HUES64 (cell line): ENCODE measurements around the gene TGFB2.

ENCODE experiments used
- H3K27ac ChIP-seq: 2 replicates; pipeline ENCODE4 v1.7.0; 2013; ENCODE audit warnings: low read depth, low read length, inconsistent platforms
- H3K27me3 ChIP-seq: 2 replicates; pipeline ENCODE4 v1.6.1; 2013; ENCODE audit warnings: mild to moderate bottlenecking, low read length; ENCODE audit not compliant: insufficient read depth
- H3K36me3 ChIP-seq: 2 replicates; pipeline ENCODE4 v1.6.1; 2013; ENCODE audit warnings: mild to moderate bottlenecking, low read length; ENCODE audit not compliant: insufficient read depth
- H3K4me1 ChIP-seq: 2 replicates; pipeline ENCODE4 v1.6.1; 2013; ENCODE audit warnings: mild to moderate bottlenecking, low read length, moderate library complexity; ENCODE audit not compliant: insufficient read depth
- H3K4me3 ChIP-seq: 2 replicates; pipeline ENCODE4 v1.5.1; 2013; ENCODE audit warnings: mild to moderate bottlenecking, low read length, moderate library complexity
- H3K9ac ChIP-seq: 2 replicates; pipeline ENCODE4 v1.6.1; 2013; ENCODE audit warnings: mild to moderate bottlenecking, low read depth, low read length
- H3K9me3 ChIP-seq: 2 replicates; pipeline ENCODE4 v1.6.1; 2013; ENCODE audit warnings: low read depth, low read length; ENCODE audit not compliant: insufficient read depth
- WGBS: fragments of 150-250, 120-280 bp; methylation state at CpG from one replicate; pipeline ENCODE4 v1.1.7; 2013; ENCODE audit warnings: missing lambda C conversion rate; 5-methylcytosine and 5-hydroxymethylcytosine counted together

The TGFB2 gene

GRCh38 chr1:218332416-218332815, 12.7 kb upstream of the TGFB2 start:
- Histone ChIP-seq H3K36me3 (peaks cover 28% of the 10 kb centered on the region), H3K9me3 (no peaks in the 10 kb centered on the region), H3K27ac (no peak overlapping the region), H3K9ac (no peak overlapping the region), H3K4me1 (peaks cover 7% of the 10 kb centered on the region), H3K27me3 (no peaks in the 10 kb centered on the region), H3K4me3 (no peak overlapping the region)

GRCh38 chr1:218336328-218336727, 8.8 kb upstream of the TGFB2 start:
- Histone ChIP-seq H3K27ac (no peak overlapping the region), H3K9ac (no peak overlapping the region), H3K9me3 (no peaks in the 10 kb centered on the region), H3K4me3 (no peak overlapping the region), H3K4me1 (peaks cover 16% of the 10 kb centered on the region), H3K27me3 (no peaks in the 10 kb centered on the region), H3K36me3 (peaks cover 17% of the 10 kb centered on the region)
- 75% methylated on average over 2 of the region's 2 CpGs for WGBS

GRCh38 chr1:218339267-218339831, 5.8 kb upstream of the TGFB2 start:
- peaks cover 16% of the 10 kb centered on the region for H3K4me1 ChIP-seq
- no peaks in the 10 kb centered on the region for H3K9me3 ChIP-seq
- no peak overlapping the region for H3K4me3 ChIP-seq
- H3K36me3 ChIP-seq = no peaks in the 10 kb centered on the region
- no peak overlapping the region for H3K27ac ChIP-seq
- WGBS = no CpG with 5 or more reads among the region's 1 CpG
- no peak overlapping the region for H3K9ac ChIP-seq
- peaks cover 7% of the 10 kb centered on the region; the same call in 1 of the 2 replicates for H3K27me3 ChIP-seq

DNA sequence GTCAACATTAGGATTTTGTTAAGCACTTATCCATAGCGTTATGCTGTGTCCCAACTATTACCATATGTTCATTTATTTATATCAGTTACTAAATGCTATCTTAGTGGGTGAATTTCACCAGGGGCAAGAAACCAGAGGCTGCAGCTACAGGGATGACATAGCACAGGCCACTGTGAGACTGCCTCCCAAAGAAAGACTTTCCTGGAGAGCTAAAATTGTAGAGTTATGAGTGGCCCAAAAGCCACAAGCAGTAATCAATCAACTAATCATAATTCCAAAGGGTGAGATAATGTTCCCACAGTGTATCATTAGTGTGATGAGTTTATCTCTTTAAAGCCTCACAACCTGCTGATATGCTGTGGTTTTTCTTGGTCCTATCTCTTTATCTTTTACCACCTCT, 3.8 kb upstream of the TGFB2 start:
- Histone ChIP-seq H3K9me3 (no peaks in the 10 kb centered on the region), H3K4me1 (peaks cover 10% of the 10 kb centered on the region)
- WGBS = no CpG with 5 or more reads among the region's 1 CpG

DNA sequence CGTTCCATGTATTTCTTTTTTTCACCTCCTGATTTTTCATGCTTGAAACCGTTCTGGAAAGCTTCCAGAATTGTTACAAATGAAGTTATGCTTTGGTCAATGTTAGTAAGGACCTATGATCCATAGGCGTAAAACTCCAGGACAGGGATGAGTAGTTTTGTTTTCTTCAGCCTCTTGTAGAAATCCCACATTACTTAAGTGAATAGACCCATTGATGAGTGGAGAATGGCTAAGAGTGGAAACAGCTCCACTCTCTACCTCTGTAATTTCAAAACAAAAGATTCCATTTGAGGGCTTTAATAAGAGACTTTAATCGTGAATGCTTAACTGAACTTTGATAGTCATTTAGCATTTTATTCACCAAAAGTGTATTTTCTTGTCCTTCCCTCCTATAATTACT, 3.0 kb upstream of the TGFB2 start:
- H3K4me3 ChIP-seq = no peak overlapping the region
- WGBS = 94% methylated on average over 4 of the region's 4 CpGs
- H3K27me3 ChIP-seq = peaks cover 34% of the 10 kb centered on the region
- no peaks in the 10 kb centered on the region for H3K36me3 ChIP-seq
- no peak overlapping the region for H3K9ac ChIP-seq
- H3K4me1 ChIP-seq = peaks cover 9% of the 10 kb centered on the region
- H3K9me3 ChIP-seq = no peaks in the 10 kb centered on the region
- no peak overlapping the region for H3K27ac ChIP-seq

More for the DNA sequence above, 3.8 kb upstream of the TGFB2 start:
- no peak overlapping the region for H3K9ac ChIP-seq
- H3K36me3 ChIP-seq = no peaks in the 10 kb centered on the region
- no peak overlapping the region for H3K4me3 ChIP-seq
- peaks cover 27% of the 10 kb centered on the region for H3K27me3 ChIP-seq
- no peak overlapping the region for H3K27ac ChIP-seq

- Histone ChIP-seq H3K27ac (no peak overlapping the region), H3K4me1 (peaks cover 8% of the 10 kb centered on the region; the same call in 1 of the 2 replicates), H3K4me3 (peak overlapping the region; percentile 64), H3K36me3 (no peaks in the 10 kb centered on the region), H3K27me3 (peaks cover 39% of the 10 kb centered on the region), H3K9me3 (no peaks in the 10 kb centered on the region), H3K9ac (peak overlapping the region; percentile 63)
- under 1% methylated on average over 64 of the region's 64 CpGs for WGBS
Observed at GRCh38 chr1:218345673-218346390, 696 bp downstream of the TGFB2 start.

DNA sequence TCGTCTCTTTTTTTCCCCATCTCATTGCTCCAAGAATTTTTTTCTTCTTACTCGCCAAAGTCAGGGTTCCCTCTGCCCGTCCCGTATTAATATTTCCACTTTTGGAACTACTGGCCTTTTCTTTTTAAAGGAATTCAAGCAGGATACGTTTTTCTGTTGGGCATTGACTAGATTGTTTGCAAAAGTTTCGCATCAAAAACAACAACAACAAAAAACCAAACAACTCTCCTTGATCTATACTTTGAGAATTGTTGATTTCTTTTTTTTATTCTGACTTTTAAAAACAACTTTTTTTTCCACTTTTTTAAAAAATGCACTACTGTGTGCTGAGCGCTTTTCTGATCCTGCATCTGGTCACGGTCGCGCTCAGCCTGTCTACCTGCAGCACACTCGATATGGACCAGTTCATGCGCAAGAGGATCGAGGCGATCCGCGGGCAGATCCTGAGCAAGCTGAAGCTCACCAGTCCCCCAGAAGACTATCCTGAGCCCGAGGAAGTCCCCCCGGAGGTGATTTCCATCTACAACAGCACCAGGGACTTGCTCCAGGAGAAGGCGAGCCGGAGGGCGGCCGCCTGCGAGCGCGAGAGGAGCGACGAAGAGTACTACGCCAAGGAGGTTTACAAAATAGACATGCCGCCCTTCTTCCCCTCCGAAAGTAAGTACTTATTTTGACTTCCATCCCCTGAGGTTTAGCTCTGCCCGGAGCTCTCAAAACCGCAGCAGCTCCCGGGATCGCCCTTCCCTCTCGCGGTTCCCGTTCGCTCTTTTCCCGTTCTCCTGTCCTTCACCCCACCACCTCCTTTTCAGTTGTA, 1.5 kb downstream of the TGFB2 start:
- no peaks in the 10 kb centered on the region for H3K36me3 ChIP-seq
- H3K9ac ChIP-seq = peak overlapping the region; percentile 63
- no peaks in the 10 kb centered on the region for H3K9me3 ChIP-seq
- under 1% methylated on average over 37 of the region's 39 CpGs for WGBS
- H3K4me1 ChIP-seq = peaks cover 14% of the 10 kb centered on the region; the same call in 1 of the 2 replicates
- H3K27me3 ChIP-seq = peaks cover 39% of the 10 kb centered on the region
- H3K27ac ChIP-seq = no peak overlapping the region
- peak overlapping the region; percentile 64 for H3K4me3 ChIP-seq

DNA sequence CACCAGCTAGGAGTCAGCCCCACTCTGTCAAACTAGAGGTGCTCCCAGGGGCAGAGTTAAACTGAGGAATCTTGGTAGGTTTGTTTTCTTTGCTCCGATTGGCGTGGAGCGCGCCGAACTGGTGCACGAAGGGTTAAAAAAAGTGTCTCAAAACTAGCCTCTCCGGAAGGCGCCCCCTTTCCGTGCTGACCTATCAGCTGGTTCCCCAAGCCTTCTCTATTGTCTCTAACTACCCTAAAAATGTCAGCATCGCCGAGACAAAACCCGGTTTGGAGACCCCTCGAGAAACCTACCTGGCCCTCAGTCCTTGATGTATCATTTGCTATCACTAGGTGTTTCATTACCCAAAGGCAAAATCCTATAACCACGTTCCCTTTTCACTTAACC, 2.2 kb downstream of the TGFB2 start:
- H3K27me3 ChIP-seq = peaks cover 39% of the 10 kb centered on the region
- WGBS = under 1% methylated on average over 14 of the region's 14 CpGs

GRCh38 chr1:218347723-218348627, 2.8 kb downstream of the TGFB2 start:
- H3K4me3 ChIP-seq = peak overlapping the region; percentile 64
- H3K9ac ChIP-seq = peak overlapping the region; percentile 63; the same call in 1 of the 2 replicates
- no peaks in the 10 kb centered on the region for H3K9me3 ChIP-seq
- H3K4me1 ChIP-seq = peaks cover 19% of the 10 kb centered on the region; the same call in 1 of the 2 replicates
- WGBS = 4% methylated on average over 6 of the region's 9 CpGs
- H3K27ac ChIP-seq = no peak overlapping the region
- H3K27me3 ChIP-seq = peaks cover 39% of the 10 kb centered on the region
- H3K36me3 ChIP-seq = no peaks in the 10 kb centered on the region

More for the DNA sequence above, 2.2 kb downstream of the TGFB2 start:
- peak overlapping the region; percentile 63 for H3K9ac ChIP-seq
- no peaks in the 10 kb centered on the region for H3K36me3 ChIP-seq
- no peaks in the 10 kb centered on the region for H3K9me3 ChIP-seq
- no peak overlapping the region for H3K27ac ChIP-seq
- peaks cover 17% of the 10 kb centered on the region; the same call in 1 of the 2 replicates for H3K4me1 ChIP-seq
- peak overlapping the region; percentile 64 for H3K4me3 ChIP-seq

DNA sequence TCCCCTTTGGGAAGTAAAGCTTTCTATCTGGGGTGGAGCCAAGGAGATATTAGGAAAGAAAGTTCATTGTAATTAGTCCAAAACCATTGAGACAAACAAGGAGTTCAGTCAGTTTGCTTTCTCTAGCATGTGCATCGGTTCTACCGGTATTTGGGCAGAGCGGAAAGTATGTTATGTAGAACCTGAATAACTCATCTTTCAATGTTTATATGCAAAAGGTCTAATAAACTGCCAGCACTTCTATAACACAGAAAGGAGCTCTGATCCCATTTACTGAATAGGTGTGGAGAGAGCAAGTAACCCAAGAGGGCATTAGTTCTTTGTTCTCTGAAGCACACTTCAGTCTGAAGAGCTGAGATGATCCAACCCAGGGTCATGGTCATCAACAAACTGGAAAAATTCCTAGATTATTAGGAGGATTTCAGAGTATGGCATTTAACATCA, 3.5 kb downstream of the TGFB2 start:
- Histone ChIP-seq H3K4me3 (peak overlapping the region; percentile 64; the same call in 1 of the 2 replicates), H3K9ac (no peak overlapping the region), H3K27me3 (peaks cover 39% of the 10 kb centered on the region), H3K36me3 (no peaks in the 10 kb centered on the region), H3K27ac (no peak overlapping the region), H3K9me3 (no peaks in the 10 kb centered on the region), H3K4me1 (peaks cover 19% of the 10 kb centered on the region; the same call in 1 of the 2 replicates)
- WGBS = 100% methylated on average over 1 of the region's 3 CpGs
